NT2/D1 (cell line): ENCODE data around the gene ABCA2.

Experiments
- SUZ12 ChIP-seq: IDR thresholded peaks from 2 replicates; pipeline ENCODE4 v1.6.1; 2011; ENCODE audit not compliant: insufficient read length, insufficient read depth; ENCODE audit errors: extremely low read depth
- YY1 ChIP-seq: IDR thresholded peaks from 2 replicates; pipeline ENCODE4 v1.6.1; 2011; ENCODE audit not compliant: insufficient read length, insufficient read depth

DNA sequence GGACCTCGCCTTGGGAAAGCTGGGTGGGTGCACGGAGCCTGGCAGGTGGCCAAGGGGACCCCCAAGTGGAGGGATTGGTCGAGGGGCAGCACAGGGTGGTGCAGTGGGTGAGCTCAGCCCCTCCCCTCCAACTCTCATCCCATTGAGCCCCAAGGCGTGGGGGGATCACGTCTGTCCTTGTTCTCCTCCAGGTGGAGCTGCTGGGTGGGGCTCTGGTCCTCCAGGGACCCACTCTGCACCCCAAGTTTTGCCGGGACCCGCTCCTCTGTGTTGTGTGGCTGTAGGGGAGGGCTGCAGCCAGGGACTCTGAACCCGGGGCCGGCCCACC lies 7.4 kb upstream of the ABCA2 start:
- TF ChIP-seq SUZ12 (no peak), YY1 (no peak)
